K562 (cell line): ENCODE data around the gene ETV3. TPM values are rescaled to one million over a fixed set of nuclear protein-coding genes. Genes with fewer than 3 reads are reported as not detected.

ENCODE experiments used
- ATAC-seq: fragments of 200-7000 bp; cut with Tn5 transposase; 3 replicates; pipeline ENCODE4 v1.9.1; 2020; ENCODE audit warnings: moderate library complexity
- BruUV-seq: library from RNA; stranded (reverse); fragments of 400-500 nt; replicated peaks from 2 replicates; lab custom pipeline; 2021; lab: Mats Ljungman, UMichigan
- CTCF ChIA-PET: fragments of 300-600 bp; formaldehyde crosslinking; extraction: SDS; loops from one replicate; lab custom pipeline; 2021; ENCODE audit warnings: low intra/inter-chr PET ratio; lab: Yijun Ruan, JAX
- POLR2A ChIA-PET: fragments of 300-600, 350-650 bp; sonication (Branson Sonifier 250); formaldehyde crosslinking; extraction: SDS; loops from one replicate; lab custom pipeline; 2021; ENCODE audit warnings: antibody characterized with exemption, inconsistent platforms; lab: Yijun Ruan, JAX
- DNase-seq, 4 experiments: peaks; one replicate each; pipeline versions ENCODE4 v3.0.0 to v3.0.0-alpha.2; 2011 to 2018; ENCODE audit warnings: low spot score in 3 of 4, mixed read lengths in 3 of 4; ENCODE audit errors: extremely low read depth in 1 of 4
- FAIRE-seq: peaks from 2 replicates; lab custom pipeline; 2011; peaks lifted over from hg19 to GRCh38; lab: Jason Lieb, UNC
- H2AFZ ChIP-seq: 2 replicates; pipeline ENCODE4 v1.6.0; 2011; ENCODE audit warnings: low read depth, low read length, control low read depth, inconsistent platforms
- H3K27ac ChIP-seq: fragments of 200-600 bp; 3 replicates; pipeline ENCODE4 v1.8.0; 2011; ENCODE audit warnings: low read depth, mild to moderate bottlenecking, control low read depth, inconsistent platforms, low read length, moderate library complexity, mixed read lengths; ENCODE audit errors: extremely low read depth
- H3K27me3 ChIP-seq, 2 experiments: fragments of 300-600 bp in 1 of 2; 2 replicates in 1 of 2; 3 replicates in 1 of 2; pipeline versions ENCODE4 v1.6.0 to v1.8.0; 2011; ENCODE audit warnings: inconsistent platforms in 2 of 2, low read length in 2 of 2, mild to moderate bottlenecking in 1 of 2, mixed read lengths in 1 of 2, moderate library complexity in 1 of 2; ENCODE audit not compliant: control insufficient read depth in 2 of 2, insufficient read depth in 2 of 2
- H3K36me3 ChIP-seq: fragments of 300-600 bp; 3 replicates; pipeline ENCODE4 v1.8.0; 2011; ENCODE audit warnings: mild to moderate bottlenecking, low read length, inconsistent platforms; ENCODE audit not compliant: control insufficient read depth, insufficient read depth
- H3K4me1 ChIP-seq, 2 experiments: fragments of 200-600 bp in 1 of 2; replicated peaks in 1 of 2; 2 replicates in 1 of 2; 3 replicates in 1 of 2; pipeline versions ENCODE4 v1.5.1 to v1.8.0; 2011; ENCODE audit warnings: inconsistent platforms in 2 of 2, low read length in 2 of 2, mild to moderate bottlenecking in 1 of 2, mixed read lengths in 1 of 2, moderate library complexity in 1 of 2; ENCODE audit not compliant: control insufficient read depth in 2 of 2, insufficient read depth in 2 of 2
- H3K4me2 ChIP-seq: 2 replicates; pipeline ENCODE4 v1.6.1; 2011; ENCODE audit warnings: low read length, control low read depth, inconsistent platforms, mixed read lengths; ENCODE audit not compliant: insufficient read depth
- H3K4me3 ChIP-seq: fragments of 200-600 bp; sonication (generic), shearing (Covaris generic); 2 replicates; pipeline ENCODE4 v1.5.1; 2016; ENCODE audit warnings: control low read depth, inconsistent platforms
- H3K79me2 ChIP-seq: fragments of 200-600 bp; 3 replicates; pipeline ENCODE4 v1.8.0; 2011; ENCODE audit warnings: low read length, inconsistent platforms; ENCODE audit not compliant: control insufficient read depth, insufficient read depth
- H3K9ac ChIP-seq, 2 experiments: 2 replicates each; pipeline versions ENCODE4 v1.6.0 to v1.6.1; 2011; ENCODE audit warnings: low read depth in 2 of 2, low read length in 2 of 2, control low read depth in 1 of 2, inconsistent platforms in 1 of 2, mild to moderate bottlenecking in 1 of 2, mixed read lengths in 1 of 2; ENCODE audit not compliant: insufficient read depth in 1 of 2
- H3K9me1 ChIP-seq: one replicate; pipeline ENCODE4 v1.6.0; 2011; ENCODE audit warnings: inconsistent platforms, mild to moderate bottlenecking, low read length, moderate library complexity; ENCODE audit not compliant: control insufficient read depth, insufficient read depth
- H3K9me3 ChIP-seq: replicated peaks from 2 replicates; pipeline ENCODE4 v1.5.1; 2011; ENCODE audit warnings: low read depth, low read length, inconsistent platforms; ENCODE audit not compliant: control insufficient read depth, insufficient read depth
- H4K20me1 ChIP-seq: replicated peaks from 2 replicates; pipeline ENCODE4 v1.6.1; 2011; ENCODE audit warnings: low read length, inconsistent platforms, mixed read lengths; ENCODE audit not compliant: control insufficient read depth, insufficient read depth
- ARID1B ChIP-seq: fragments of 450-650 bp; IDR thresholded peaks from 2 replicates; pipeline ENCODE4 v1.6.1; 2016; ENCODE audit warnings: antibody characterized with exemption, mild to moderate bottlenecking, inconsistent platforms
- BACH1 ChIP-seq: fragments of 200-800 bp; sonication (Bioruptor generic); IDR thresholded peaks from 2 replicates; pipeline ENCODE4 v1.6.1; 2016; ENCODE audit warnings: missing genetic modification characterization, missing compliant biosample characterization
- BRD9 ChIP-seq: fragments of 450-650 bp; IDR thresholded peaks from 2 replicates; pipeline ENCODE4 v1.6.1; 2018; ENCODE audit warnings: low read depth; ENCODE audit not compliant: partially characterized antibody
- CAMTA2 ChIP-seq: fragments of 250-450 bp; sonication (Bioruptor Pico); conservative IDR thresholded peaks from 2 replicates; pipeline ENCODE4 v1.5.1; 2022
- CBFA2T3 ChIP-seq: fragments of 450-650 bp; IDR thresholded peaks from 2 replicates; pipeline ENCODE4 v1.6.1; 2017
- CEBPG ChIP-seq, 3 experiments: fragments of 200-800 bp in 1 of 3; sonication (Bioruptor generic) in 1 of 3; sonication (generic) in 1 of 3; formaldehyde crosslinking in 1 of 3; IDR thresholded peaks in 2 of 3; conservative IDR thresholded peaks in 1 of 3; 2 replicates each; pipeline versions ENCODE4 v1.6.1 to v1.8.0; 2016 to 2022; ENCODE audit warnings: missing compliant biosample characterization in 2 of 3, missing genetic modification characterization in 2 of 3, mild to moderate bottlenecking in 1 of 3, missing genetic modification reagents in 1 of 3
- CTBP1 ChIP-seq: fragments of 450-650 bp; IDR thresholded peaks from 2 replicates; pipeline ENCODE4 v1.6.1; 2016; ENCODE audit warnings: borderline replicate concordance
- ETV1 ChIP-seq: fragments of 450-650 bp; conservative IDR thresholded peaks from 2 replicates; pipeline ENCODE4 v1.6.1; 2016; ENCODE audit warnings: missing genetic modification characterization, control low read depth, low read depth, missing compliant biosample characterization
- FOXO4 ChIP-seq: fragments of 450-650 bp; formaldehyde crosslinking; IDR thresholded peaks from 2 replicates; pipeline ENCODE4 v1.4.0; 2020; ENCODE audit warnings: mild to moderate bottlenecking, moderate library complexity
- HDAC1 ChIP-seq, 2 experiments: fragments of 450-650 bp; IDR thresholded peaks; 2 replicates each; pipeline ENCODE4 v1.6.1; 2016 to 2017; ENCODE audit warnings: inconsistent platforms in 1 of 2, mild to moderate bottlenecking in 1 of 2, moderate library complexity in 1 of 2
- HDAC3 ChIP-seq: fragments of 450-650 bp; IDR thresholded peaks from 2 replicates; pipeline ENCODE4 v1.6.1; 2018; ENCODE audit warnings: borderline replicate concordance, mild to moderate bottlenecking, moderate library complexity; ENCODE audit not compliant: partially characterized antibody
- MAZ ChIP-seq, 2 experiments: fragments of 450-650 bp in 1 of 2; sonication (generic) in 1 of 2; formaldehyde crosslinking; IDR thresholded peaks in 1 of 2; conservative IDR thresholded peaks in 1 of 2; 2 replicates each; pipeline versions ENCODE4 v1.4.0 to v1.5.0; 2020; ENCODE audit warnings: mild to moderate bottlenecking in 1 of 2, missing genetic modification reagents in 1 of 2
- NR1H2 ChIP-seq: sonication (generic); formaldehyde crosslinking; IDR thresholded peaks from 2 replicates; pipeline ENCODE4 v1.4.0; 2020; ENCODE audit warnings: mild to moderate bottlenecking, missing genetic modification reagents
- PHTF2 ChIP-seq: fragments of 250-450 bp; sonication (Bioruptor Pico); IDR thresholded peaks from 2 replicates; pipeline ENCODE4 v1.5.0; 2021; ENCODE audit warnings: mild to moderate bottlenecking
- PTBP1 ChIP-seq: fragments of 200-400 bp; formaldehyde crosslinking; IDR thresholded peaks from 2 replicates; pipeline ENCODE4 v1.6.1; 2017; ENCODE audit warnings: low read depth, low read length
- SMAD1 ChIP-seq: fragments of 150-350 bp; IDR thresholded peaks from 2 replicates; pipeline ENCODE4 v1.6.1; 2014; ENCODE audit warnings: low read length, low read depth; ENCODE audit not compliant: partially characterized antibody
- SP1 ChIP-seq: sonication (generic); formaldehyde crosslinking; IDR thresholded peaks from 2 replicates; pipeline ENCODE4 v1.8.1; 2022; ENCODE audit warnings: mild to moderate bottlenecking, missing genetic modification reagents
- TAL1 ChIP-seq: fragments of 450-650 bp; IDR thresholded peaks from 2 replicates; pipeline ENCODE4 v1.6.1; 2016; ENCODE audit warnings: mild to moderate bottlenecking
- ZFPM2 ChIP-seq: fragments of 250-450 bp; sonication (Bioruptor Pico); IDR thresholded peaks from 2 replicates; pipeline ENCODE4 v1.5.1; 2022; ENCODE audit warnings: mild to moderate bottlenecking
- WGBS: fragments of 100-300 bp; shearing (Covaris generic); methylation state at CpG from one replicate; pipeline ENCODE4 v1.1.6; 2016; ENCODE audit warnings: low coverage, mixed read lengths; ENCODE audit not compliant: insufficient coverage; ENCODE audit errors: missing lambda C conversion rate; 5-methylcytosine and 5-hydroxymethylcytosine counted together
- in situ Hi-C: fragments of 300-500 bp; cut with MboI; formaldehyde crosslinking; loops from 4 replicates; pipeline ENCODE4 v1.15.0; 2018; ENCODE audit warnings: inconsistent platforms, mixed read lengths
- intact Hi-C: fragments of 100-400 bp; cut with micrococcal nuclease; formaldehyde crosslinking; loops from 2 replicates; pipeline ENCODE4 v1.14.2; 2022
- polyA plus RNA-seq, 8 experiments: library from polyadenylated mRNA; depleted of rRNA in 4 of 8; stranded (reverse) in 5 of 8; unstranded in 3 of 8; fragments of >200 nt; fragmentation: Nextera tagmentation in 2 of 8; fragmentation: Illumina TruSeq in 1 of 8; extraction: Ambion mirVana in 2 of 8; extraction: Trizol in 1 of 8; gene quantifications; 2 replicates each; pipeline versions ENCODE4 v1.2.1 to v1.2.3, GENCODE V29; 2011 to 2014; ENCODE audit warnings: inconsistent platforms in 1 of 8, missing spikeins in 1 of 8
- total RNA-seq, 7 experiments: library from RNA; depleted of rRNA in 6 of 7; stranded (reverse); fragments of >200 nt in 6 of 7; fragmentation: Illumina TruSeq in 2 of 7; extraction: Trizol in 2 of 7; gene quantifications; 2 replicates each; pipeline versions ENCODE4 v1.2.1 to v1.2.3, GENCODE V29; 2011 to 2021; ENCODE audit warnings: low replicate concordance in 1 of 7

The ETV3 gene
- total and polyA plus RNA-seq, 9 of the 15 experiments (the other 6 are each of a cell fraction or from before 2014, with no cell fraction given) = 3.1 to 16.0 (median 9.0) TPM

- ATAC-seq = no peak
Observed at GRCh38 chr1:157151073-157151472, 12.9 kb upstream of the ETV3 start.

More at GRCh38 chr1:157151073-157151472, 12.9 kb upstream of the ETV3 start:
- no peaks in the 10 kb centered on the region for H3K9me1 ChIP-seq
- ChIA-PET CTCF (no interaction called here), POLR2A (interaction anchor here (0.6 to 1.2 kb wide), 7 partner anchors 12 to 197 kb away, joined by 3 to 6 read pairs (median 3); no protein-coding TSS in a partner anchor)
- peak overlapping the region in 1 of 2 experiments; percentile 21; a peak in 1 of 4 replicates for H3K9ac ChIP-seq
- TF ChIP-seq TAL1 (0 out of 2 replicates have a peak, but pooled peaks have one; percentile 5), CTBP1 (0 out of 2 replicates have a peak, but pooled peaks have one; percentile 3), ZFPM2 (CRISPR knock-in tag) (no peak), BRD9 (no peak), HDAC1 (IDR thresholded peaks at IDR 0.05) (no peak), SMAD1 (no peak), PHTF2 (CRISPR knock-in tag) (no peak), NR1H2 (CRISPR knock-in tag) (no peak), PTBP1 (no peak), CEBPG (CRISPR knock-in tag; IDR thresholded peaks at IDR 0.05) (no peak), CEBPG (tag; conservative IDR thresholded peaks at IDR 0.05 in 1 of 2, IDR thresholded peaks at IDR 0.05 in 1 of 2) (no peak), ETV1 (tag) (no peak), MAZ (CRISPR knock-in tag; conservative IDR thresholded peaks at IDR 0.05 in 1 of 2, IDR thresholded peaks at IDR 0.05 in 1 of 2) (no peak), FOXO4 (no peak), CBFA2T3 (peak; percentile 58), BACH1 (peak; percentile 7; the same call in 1 of the 2 replicates), ARID1B (peak; percentile 22; the same call in 1 of the 2 replicates), HDAC3 (no peak), CAMTA2 (CRISPR knock-in tag) (no peak), SP1 (no peak)
- H3K9me3 ChIP-seq = no peaks in the 10 kb centered on the region
- BruUV-seq = no TSS peak
- H3K27ac ChIP-seq = no peak overlapping the region
- 19% methylated on average over 3 of the region's 3 CpGs for WGBS
- FAIRE-seq = no peak
- H3K36me3 ChIP-seq = no peaks in the 10 kb centered on the region; the same call in 2 of the 3 replicates
- no peaks in the 10 kb centered on the region for H4K20me1 ChIP-seq
- peaks cover 35 to 75% of the 10 kb centered on the region in 2 experiments for H3K4me1 ChIP-seq
- peak overlapping the region; percentile 69 for H2AFZ ChIP-seq
- H3K4me2 ChIP-seq = peak overlapping the region; percentile 61; the same call in 1 of the 2 replicates
- intact Hi-C loops = no loop called here
- H3K79me2 ChIP-seq = no peaks in the 10 kb centered on the region
- DNase-seq = peak in 1 of 4 experiments; percentile 26
- in situ Hi-C loops = loop anchor here (10.0 to 25.0 kb wide), 2 partner anchors 196 to 786 kb away; no protein-coding TSS in a partner anchor
- no peak overlapping the region for H3K4me3 ChIP-seq
- no peaks in the 10 kb centered on the region for H3K27me3 ChIP-seq
